Spleen (tissue), 7 donors: ENCODE data around the gene GRAMD2A.

Experiments
- CTCF ChIP-seq, 11 experiments: fragments of 200-600 bp in 7 of 11; fragments of 450-650 bp in 4 of 11; sonication (generic) in 4 of 11; IDR thresholded peaks in 8 of 11; conservative IDR thresholded peaks in 3 of 11; 1 replicate in 7 of 11; 2 replicates in 4 of 11; pipeline versions ENCODE4 v1.4.0 to v1.8.0; 2016 to 2021; ENCODE audit warnings: antibody characterized with exemption in 11 of 11, inconsistent platforms in 4 of 11, mild to moderate bottlenecking in 1 of 11
- POLR2AphosphoS5 ChIP-seq, 3 donors: sonication (generic); formaldehyde crosslinking; IDR thresholded peaks; one replicate each; pipeline ENCODE4 v1.5.1; 2017; ENCODE audit warnings: antibody characterized with exemption in 3 of 3
- donor health status: DM: no; HTN: no; CAD: no; lungs with moderate emphysema.
- donor health status: DM: no; HTN: no; CAD: no.
- donor health status: DM: no; HTN: no; CAD: no.

DNA sequence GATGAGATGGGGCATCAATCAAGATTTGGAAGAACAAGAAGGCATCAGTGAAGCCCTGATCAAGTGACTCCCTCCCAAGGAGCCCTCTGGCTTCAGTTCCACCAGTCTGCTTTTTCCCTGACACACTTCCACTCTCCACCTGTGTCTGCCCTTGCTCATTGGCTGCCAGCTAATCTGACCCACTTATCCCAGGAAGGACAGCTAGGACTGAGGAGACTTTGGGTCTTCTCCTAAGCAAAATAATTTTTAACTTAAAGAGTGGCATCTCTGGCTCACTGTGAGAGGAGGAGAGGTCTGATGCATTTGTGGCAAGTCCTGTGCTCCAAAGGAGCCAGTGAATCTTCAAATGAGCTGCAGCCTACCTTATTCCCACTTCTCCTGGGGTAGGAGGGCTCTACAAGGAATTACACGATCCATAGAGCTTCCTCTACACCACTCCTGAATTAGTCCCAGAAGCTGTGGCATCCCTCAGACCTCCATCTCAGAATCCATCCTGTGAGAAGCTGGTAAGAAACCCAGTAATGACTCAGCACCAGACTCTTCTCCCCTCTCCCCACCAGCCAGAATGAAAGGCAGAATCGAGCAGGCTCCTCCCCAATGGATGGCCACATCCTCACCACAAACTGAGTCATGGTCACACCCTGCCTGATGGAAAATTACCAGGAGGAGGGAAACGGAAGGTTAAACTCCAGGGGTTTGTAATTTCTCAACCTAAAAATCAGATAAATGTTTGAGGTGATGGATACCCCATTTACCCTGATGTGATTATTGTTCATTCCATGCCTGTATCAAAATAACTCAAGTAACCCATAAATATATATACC lies 39.7 kb upstream of the GRAMD2A start:
- no peak for TF ChIP-seq CTCF (IDR thresholded peaks at IDR 0.05 in 8 of 11, conservative IDR thresholded peaks at IDR 0.05 in 3 of 11)
- peak in 1 of 3 donors; percentile 65 for TF ChIP-seq POLR2AphosphoS5 (IDR thresholded peaks at IDR 0.05)
